DOHH2 (cell line): ENCODE measurements around the gene DKKL1.
A peak's percentile ranks its signal among the peaks of the same experiment; 100 is the strongest.

Source experiments
- H3F3A ChIP-seq: fragments of 200-600 bp; sonication (generic), shearing (Covaris generic); 2 replicates; pipeline ENCODE4 v1.6.0; 2016; ENCODE audit warnings: antibody characterized with exemption, mild to moderate bottlenecking; ENCODE audit not compliant: control insufficient read depth, insufficient read depth
- H3K27ac ChIP-seq: fragments of 200-600 bp; sonication (generic); 2 replicates; pipeline ENCODE4 v1.5.1; 2014; ENCODE audit warnings: low read depth, mild to moderate bottlenecking, low read length, moderate library complexity
- H3K27me3 ChIP-seq: fragments of 200-600 bp; sonication (generic); 2 replicates; pipeline ENCODE4 v1.6.1; 2014; ENCODE audit warnings: mild to moderate bottlenecking, low read length, mixed read lengths; ENCODE audit not compliant: control insufficient read depth
- H3K36me3 ChIP-seq: fragments of 200-600 bp; sonication (generic); 2 replicates; pipeline ENCODE4 v1.6.1; 2014; ENCODE audit warnings: mild to moderate bottlenecking, low read length, moderate library complexity, mixed read lengths; ENCODE audit not compliant: control insufficient read depth
- H3K4me1 ChIP-seq: fragments of 200-600 bp; sonication (generic); 2 replicates; pipeline ENCODE4 v1.6.1; 2014; ENCODE audit warnings: mild to moderate bottlenecking, low read length, mixed read lengths; ENCODE audit not compliant: control insufficient read depth
- H3K4me2 ChIP-seq: fragments of 200-600 bp; sonication (generic); 2 replicates; pipeline ENCODE4 v1.6.0; 2014; ENCODE audit warnings: mild to moderate bottlenecking, low read length, moderate library complexity
- H3K4me3 ChIP-seq: fragments of 200-600 bp; sonication (generic); 2 replicates; pipeline ENCODE4 v1.5.1; 2014; ENCODE audit warnings: mild to moderate bottlenecking, low read length, mixed read lengths
- H3K79me2 ChIP-seq: fragments of 200-600 bp; sonication (generic); 2 replicates; pipeline ENCODE4 v1.6.1; 2014; ENCODE audit warnings: mild to moderate bottlenecking, low read length, mixed read lengths; ENCODE audit not compliant: control insufficient read depth
- H3K9me2 ChIP-seq: fragments of 200-600 bp; sonication (generic); replicated peaks from 2 replicates; pipeline ENCODE4 v1.6.1; 2014; ENCODE audit warnings: mild to moderate bottlenecking, low read length, mixed read lengths; ENCODE audit not compliant: control insufficient read depth
- H3K9me3 ChIP-seq: fragments of 200-600 bp; sonication (generic); 2 replicates; pipeline ENCODE4 v1.6.1; 2014; ENCODE audit warnings: antibody characterized with exemption, low read length, mixed read lengths; ENCODE audit not compliant: control insufficient read depth, insufficient read depth
- H4K20me1 ChIP-seq: fragments of 200-600 bp; sonication (generic); 2 replicates; pipeline ENCODE4 v1.6.0; 2014; ENCODE audit warnings: low read depth, mild to moderate bottlenecking, antibody characterized with exemption, low read length, moderate library complexity; ENCODE audit not compliant: control insufficient read depth, insufficient read depth
- EZH2phosphoT487 ChIP-seq: fragments of 200-600 bp; sonication (generic); IDR thresholded peaks from 2 replicates; pipeline ENCODE4 v1.6.1; 2017; ENCODE audit warnings: borderline replicate concordance, mild to moderate bottlenecking, antibody characterized with exemption, low read length, moderate library complexity, mixed read lengths
- TF ChIP-seq, protein P1 (sequence below): fragments of 200-600 bp; sonication (generic); IDR thresholded peaks from one replicate; pipeline ENCODE4 v1.5.1; 2014; ENCODE audit warnings: antibody characterized with exemption, mild to moderate bottlenecking, low read depth, low read length; ENCODE audit not compliant: poor library complexity, severe bottlenecking

DKKL1 gene

DNA sequence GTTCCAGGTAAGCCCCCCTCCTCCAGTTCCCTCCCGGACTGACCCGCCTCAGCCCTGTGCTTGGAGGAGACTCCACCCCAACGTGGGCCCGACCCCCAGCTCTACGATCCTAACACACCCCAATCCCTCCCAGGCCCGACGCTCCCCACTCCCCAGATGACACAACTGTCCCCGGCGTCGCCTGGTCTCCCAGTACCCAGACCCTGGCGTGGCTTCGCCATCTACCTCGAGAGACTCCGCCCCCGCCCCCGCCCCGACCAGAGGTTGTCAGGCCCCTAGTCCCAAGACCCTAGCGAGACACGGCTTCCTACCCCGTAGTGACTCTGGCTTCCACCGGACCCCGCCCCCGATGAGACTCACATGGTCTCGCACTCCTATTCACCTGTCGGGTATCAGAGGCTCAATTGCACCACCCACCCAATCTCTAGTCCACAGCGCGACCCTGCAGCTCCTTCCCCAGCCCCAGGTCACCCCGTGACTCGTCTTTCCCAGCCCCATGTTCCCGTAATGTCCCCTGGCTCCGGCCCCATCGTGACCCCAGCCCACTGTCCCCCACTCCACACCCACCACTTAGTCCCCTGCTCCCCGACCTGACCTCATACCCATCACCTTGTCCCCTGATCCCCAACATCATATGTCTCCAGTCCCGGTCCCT is 25.5 kb upstream of the DKKL1 start:
- peaks cover 77% of the 10 kb centered on the region for H3K4me1 ChIP-seq
- peaks cover 11% of the 10 kb centered on the region; the same call in 1 of the 2 replicates for H4K20me1 ChIP-seq
- no peaks in the 10 kb centered on the region for H3K27me3 ChIP-seq
- no peaks in the 10 kb centered on the region for H3K9me2 ChIP-seq
- peaks cover 51% of the 10 kb centered on the region for H3K79me2 ChIP-seq
- peaks cover 63% of the 10 kb centered on the region for H3F3A ChIP-seq
- peak overlapping the region; percentile 19; the same call in 1 of the 2 replicates for H3K27ac ChIP-seq
- H3K4me3 ChIP-seq = peak overlapping the region; percentile 85
- peaks cover 66% of the 10 kb centered on the region for H3K36me3 ChIP-seq
- H3K9me3 ChIP-seq = no peaks in the 10 kb centered on the region
- TF ChIP-seq, protein P1, sequence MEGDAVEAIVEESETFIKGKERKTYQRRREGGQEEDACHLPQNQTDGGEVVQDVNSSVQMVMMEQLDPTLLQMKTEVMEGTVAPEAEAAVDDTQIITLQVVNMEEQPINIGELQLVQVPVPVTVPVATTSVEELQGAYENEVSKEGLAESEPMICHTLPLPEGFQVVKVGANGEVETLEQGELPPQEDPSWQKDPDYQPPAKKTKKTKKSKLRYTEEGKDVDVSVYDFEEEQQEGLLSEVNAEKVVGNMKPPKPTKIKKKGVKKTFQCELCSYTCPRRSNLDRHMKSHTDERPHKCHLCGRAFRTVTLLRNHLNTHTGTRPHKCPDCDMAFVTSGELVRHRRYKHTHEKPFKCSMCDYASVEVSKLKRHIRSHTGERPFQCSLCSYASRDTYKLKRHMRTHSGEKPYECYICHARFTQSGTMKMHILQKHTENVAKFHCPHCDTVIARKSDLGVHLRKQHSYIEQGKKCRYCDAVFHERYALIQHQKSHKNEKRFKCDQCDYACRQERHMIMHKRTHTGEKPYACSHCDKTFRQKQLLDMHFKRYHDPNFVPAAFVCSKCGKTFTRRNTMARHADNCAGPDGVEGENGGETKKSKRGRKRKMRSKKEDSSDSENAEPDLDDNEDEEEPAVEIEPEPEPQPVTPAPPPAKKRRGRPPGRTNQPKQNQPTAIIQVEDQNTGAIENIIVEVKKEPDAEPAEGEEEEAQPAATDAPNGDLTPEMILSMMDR = no peak
- TF ChIP-seq EZH2phosphoT487 = no peak
- peak overlapping the region; percentile 99 for H3K4me2 ChIP-seq

DNA sequence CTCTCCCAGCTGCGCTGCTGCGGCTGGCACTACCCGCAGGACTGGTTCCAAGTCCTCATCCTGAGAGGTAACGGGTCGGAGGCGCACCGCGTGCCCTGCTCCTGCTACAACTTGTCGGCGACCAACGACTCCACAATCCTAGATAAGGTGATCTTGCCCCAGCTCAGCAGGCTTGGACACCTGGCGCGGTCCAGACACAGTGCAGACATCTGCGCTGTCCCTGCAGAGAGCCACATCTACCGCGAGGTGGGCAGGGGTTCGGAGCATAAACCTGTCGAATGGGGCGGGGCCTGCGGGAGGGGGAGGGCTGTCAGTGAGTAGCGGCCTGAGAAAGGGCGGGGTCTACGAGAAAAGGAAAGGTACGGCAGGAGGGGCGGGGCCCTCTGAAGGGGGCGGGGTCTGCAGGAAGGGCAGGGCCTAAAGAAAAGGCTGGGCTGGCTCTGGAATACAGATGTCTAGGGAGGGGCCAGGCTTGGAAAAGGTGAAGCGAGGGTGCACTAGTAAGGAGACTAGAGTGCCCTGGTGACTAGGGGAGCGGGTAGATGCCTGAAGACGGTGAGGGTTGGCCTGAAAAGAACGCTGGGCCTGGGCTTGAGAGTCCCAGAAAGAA is 24.9 kb upstream of the DKKL1 start:
- Histone ChIP-seq H3K36me3 (peaks cover 63% of the 10 kb centered on the region), H3K27me3 (no peaks in the 10 kb centered on the region), H4K20me1 (peaks cover 11% of the 10 kb centered on the region; the same call in 1 of the 2 replicates), H3K4me2 (peak overlapping the region; percentile 99), H3K4me3 (peak overlapping the region; percentile 85), H3K27ac (peak overlapping the region; percentile 88), H3K9me2 (no peaks in the 10 kb centered on the region), H3K79me2 (peaks cover 48% of the 10 kb centered on the region), H3F3A (peaks cover 58% of the 10 kb centered on the region), H3K9me3 (no peaks in the 10 kb centered on the region), H3K4me1 (peaks cover 71% of the 10 kb centered on the region)
- TF ChIP-seq, protein P1 = no peak
- no peak for TF ChIP-seq EZH2phosphoT487

DNA sequence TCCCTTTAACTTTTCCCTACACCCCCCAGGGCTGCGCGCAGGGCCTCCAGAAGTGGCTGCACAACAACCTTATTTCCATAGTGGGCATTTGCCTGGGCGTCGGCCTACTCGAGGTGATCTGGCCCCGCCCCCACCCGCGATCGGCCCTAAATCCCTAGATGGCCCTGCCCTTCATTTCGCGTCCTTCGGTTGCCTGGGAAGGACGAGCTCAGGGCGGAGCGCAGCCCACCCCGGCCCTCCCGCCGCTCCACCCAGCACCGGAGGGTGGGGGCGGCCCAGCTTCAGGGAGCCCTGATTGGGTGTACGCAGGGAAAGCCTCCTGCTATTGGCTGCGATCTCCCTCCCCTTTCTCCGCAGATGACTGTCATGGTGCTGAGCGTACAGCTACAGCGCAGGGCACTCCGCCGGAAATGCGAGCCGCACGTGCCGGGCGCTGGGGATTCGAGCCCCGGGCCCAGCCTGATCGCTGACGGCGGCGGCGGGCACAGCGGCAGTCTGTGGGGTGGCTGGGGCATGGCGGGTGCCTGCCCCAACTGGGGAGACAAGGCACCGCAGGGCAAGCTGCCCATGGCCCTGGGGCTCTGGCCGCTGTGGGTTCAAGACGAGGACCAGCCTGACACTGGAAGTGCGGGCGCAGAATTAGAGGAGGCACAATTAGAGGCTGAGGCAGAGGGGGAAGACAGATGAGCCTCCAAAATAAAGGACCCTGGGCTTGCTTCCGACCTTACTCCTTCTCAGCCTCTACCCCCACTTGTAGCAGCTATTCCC is 24.2 kb upstream of the DKKL1 start:
- TF ChIP-seq EZH2phosphoT487 = no peak
- TF ChIP-seq, protein P1 = peak; percentile 16

More for the DNA sequence above, 24.2 kb upstream of the DKKL1 start:
- Histone ChIP-seq H3K9me2 (no peaks in the 10 kb centered on the region), H3K4me1 (peaks cover 65% of the 10 kb centered on the region), H3K27ac (peak overlapping the region; percentile 88), H3K79me2 (peaks cover 48% of the 10 kb centered on the region), H3K36me3 (peaks cover 63% of the 10 kb centered on the region), H3K4me3 (peak overlapping the region; percentile 85), H4K20me1 (peaks cover 11% of the 10 kb centered on the region; the same call in 1 of the 2 replicates), H3K4me2 (peak overlapping the region; percentile 99), H3K27me3 (no peaks in the 10 kb centered on the region), H3F3A (peaks cover 53% of the 10 kb centered on the region), H3K9me3 (no peaks in the 10 kb centered on the region)
